Neuronal stem cell (in vitro differentiated cells): ENCODE results near the gene STK10.

Experiments
- DNase-seq: peaks from one replicate; pipeline ENCODE4 v3.0.0-alpha.2; 2013; ENCODE audit warnings: low spot score
- H2AFZ ChIP-seq: one replicate; pipeline ENCODE4 v1.6.1; 2013; ENCODE audit warnings: mild to moderate bottlenecking, low read length, inconsistent platforms
- H2AK5ac ChIP-seq: 2 replicates; pipeline ENCODE4 v1.6.1; 2013; ENCODE audit warnings: low read depth, mild to moderate bottlenecking, inconsistent platforms, low read length, moderate library complexity, mixed read lengths
- H2BK120ac ChIP-seq: 2 replicates; pipeline ENCODE4 v1.6.1; 2013; ENCODE audit warnings: low read depth, mild to moderate bottlenecking, inconsistent platforms, low read length, moderate library complexity, mixed read lengths
- H2BK12ac ChIP-seq: one replicate; pipeline ENCODE4 v1.6.1; 2013; ENCODE audit warnings: low read length, inconsistent platforms
- H2BK15ac ChIP-seq: 2 replicates; pipeline ENCODE4 v1.6.1; 2013; ENCODE audit warnings: mild to moderate bottlenecking, low read length, inconsistent platforms, mixed read lengths
- H2BK5ac ChIP-seq: one replicate; pipeline ENCODE4 v1.6.1; 2013; ENCODE audit warnings: inconsistent platforms, mild to moderate bottlenecking, low read length, moderate library complexity
- H3K14ac ChIP-seq: one replicate; pipeline ENCODE4 v1.6.1; 2013; ENCODE audit warnings: low read length, inconsistent platforms
- H3K18ac ChIP-seq: 2 replicates; pipeline ENCODE4 v1.6.1; 2013; ENCODE audit warnings: low read length, inconsistent platforms
- H3K23ac ChIP-seq: 2 replicates; pipeline ENCODE4 v1.6.1; 2013; ENCODE audit warnings: low read depth, mild to moderate bottlenecking, mixed read lengths, low read length, inconsistent platforms; ENCODE audit not compliant: poor library complexity
- H3K27ac ChIP-seq: replicated peaks from 3 replicates; pipeline ENCODE4 v1.5.1; 2013; ENCODE audit warnings: low read length, inconsistent platforms
- H3K27me3 ChIP-seq, 3 experiments: 2 replicates each; pipeline ENCODE4 v1.6.1; 2013; ENCODE audit warnings: low read length in 3 of 3, mild to moderate bottlenecking in 2 of 3, inconsistent platforms in 1 of 3, low read depth in 1 of 3, mixed read lengths in 1 of 3, moderate library complexity in 1 of 3; ENCODE audit not compliant: control insufficient read depth in 3 of 3, insufficient read depth in 3 of 3
- H3K36me3 ChIP-seq, 2 donors: replicated peaks in 1 of 2; 2 replicates each; pipeline ENCODE4 v1.6.1; 2013; ENCODE audit warnings: low read length in 2 of 2; ENCODE audit not compliant: control insufficient read depth in 2 of 2, insufficient read depth in 2 of 2
- H3K4ac ChIP-seq: 2 replicates; pipeline ENCODE4 v1.6.1; 2013; ENCODE audit warnings: inconsistent platforms, mild to moderate bottlenecking, low read length, moderate library complexity
- H3K4me1 ChIP-seq, 2 donors: 1 replicate in 1 of 2; 2 replicates in 1 of 2; pipeline ENCODE4 v1.6.1; 2013; ENCODE audit warnings: low read length in 2 of 2, low read depth in 1 of 2; ENCODE audit not compliant: control insufficient read depth in 2 of 2, insufficient read depth in 1 of 2
- H3K4me2 ChIP-seq: one replicate; pipeline ENCODE4 v1.6.1; 2013; ENCODE audit warnings: mild to moderate bottlenecking, low read length, inconsistent platforms; ENCODE audit not compliant: insufficient read depth, poor library complexity, severe bottlenecking
- H3K4me3 ChIP-seq, 2 donors: 2 replicates each; pipeline ENCODE4 v1.5.1; 2013; ENCODE audit warnings: low read length in 2 of 2, mild to moderate bottlenecking in 2 of 2, inconsistent platforms in 1 of 2, moderate library complexity in 1 of 2
- H3K79me1 ChIP-seq: one replicate; pipeline ENCODE4 v1.6.1; 2013; ENCODE audit warnings: low read depth, mild to moderate bottlenecking, inconsistent platforms, low read length, moderate library complexity
- H3K9ac ChIP-seq: one replicate; pipeline ENCODE4 v1.6.1; 2013; ENCODE audit warnings: mild to moderate bottlenecking, low read depth, low read length, inconsistent platforms; ENCODE audit not compliant: poor library complexity
- H3K9me3 ChIP-seq, 2 donors: replicated peaks in 1 of 2; 2 replicates each; pipeline versions ENCODE3 to v1.6.1; 2013; ENCODE audit warnings: low read length in 2 of 2, mild to moderate bottlenecking in 2 of 2, inconsistent platforms in 1 of 2, low read depth in 1 of 2, mixed read lengths in 1 of 2, moderate library complexity in 1 of 2; ENCODE audit not compliant: control insufficient read depth in 2 of 2, insufficient read depth in 1 of 2
- H4K8ac ChIP-seq: one replicate; pipeline ENCODE4 v1.6.1; 2013; ENCODE audit warnings: low read depth, mild to moderate bottlenecking, inconsistent platforms, low read length, moderate library complexity
- H4K91ac ChIP-seq: one replicate; pipeline ENCODE4 v1.6.1; 2013; ENCODE audit warnings: low read length, low read depth, mild to moderate bottlenecking, inconsistent platforms; ENCODE audit not compliant: poor library complexity
- WGBS, 2 donors: extraction: QIAGEN DNeasy Blood & Tissue Kit; methylation state at CpG; one replicate each; pipeline ENCODE4 v1.1.7; 2013; ENCODE audit warnings: missing lambda C conversion rate in 2 of 2, mixed read lengths in 1 of 2; ENCODE audit not compliant: insufficient read length in 2 of 2, insufficient replicate concordance in 1 of 2; ENCODE audit errors: extremely low coverage in 2 of 2; 5-methylcytosine and 5-hydroxymethylcytosine counted together

The STK10 gene

GRCh38 chr5:172119921-172120688 is 67.9 kb downstream of the STK10 start:
- H3K4me2 ChIP-seq, result no peak overlapping the region
- no peaks in the 10 kb centered on the region for H3K9me3 ChIP-seq
- H2BK15ac ChIP-seq, result no peak overlapping the region
- H2BK5ac ChIP-seq, result peak overlapping the region; percentile 1
- no peak overlapping the region for H3K23ac ChIP-seq
- H2AK5ac ChIP-seq, result no peak overlapping the region
- no peak overlapping the region for H3K9ac ChIP-seq
- H4K8ac ChIP-seq, result no peak overlapping the region
- H4K91ac ChIP-seq, result no peak overlapping the region
- peaks cover 0 to 7% of the 10 kb centered on the region in 2 donors for H3K36me3 ChIP-seq
- peak overlapping the region; percentile 16 for H3K27ac ChIP-seq
- H3K4me3 ChIP-seq, result no peak overlapping the region
- no peak overlapping the region for H2AFZ ChIP-seq
- no peaks in the 10 kb centered on the region for H3K79me1 ChIP-seq
- H3K27me3 ChIP-seq, result no peaks in the 10 kb centered on the region
- H2BK12ac ChIP-seq, result no peak overlapping the region
- peak overlapping the region; percentile 61 for H3K18ac ChIP-seq
- no peak overlapping the region for H3K4ac ChIP-seq
- no CpG with 5 or more reads among the region's 12 CpGs for WGBS, 2 donors
- no peak overlapping the region for H3K14ac ChIP-seq
- no peak for DNase-seq
- H2BK120ac ChIP-seq, result no peak overlapping the region
- peaks cover 0 to 9% of the 10 kb centered on the region in 2 donors for H3K4me1 ChIP-seq

DNA sequence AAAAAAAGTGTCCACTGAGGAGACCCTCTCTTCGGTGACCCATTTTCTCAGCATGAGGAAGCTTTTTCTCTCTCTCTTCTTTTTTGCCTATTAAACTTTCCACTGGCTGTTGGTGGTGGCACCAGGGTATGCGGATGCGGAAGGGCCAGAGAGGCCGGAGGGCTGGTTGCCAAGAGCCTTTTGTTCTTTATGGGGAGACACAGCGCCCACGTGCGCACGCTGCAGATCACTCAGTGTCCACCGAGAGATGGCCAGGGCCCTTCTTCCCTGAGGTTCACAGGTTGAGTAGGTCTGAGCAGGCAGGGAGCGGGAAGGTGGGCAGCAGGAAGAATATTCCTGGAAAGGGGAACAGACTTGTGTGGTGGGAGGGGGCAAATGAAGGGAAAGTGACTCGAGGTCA is 69.1 kb downstream of the STK10 start:
- no peaks in the 10 kb centered on the region for H3K9me3 ChIP-seq
- no peak overlapping the region for H2AK5ac ChIP-seq
- no peak overlapping the region for H3K14ac ChIP-seq
- H2BK15ac ChIP-seq, result no peak overlapping the region
- no peak overlapping the region for H3K4me2 ChIP-seq
- H3K9ac ChIP-seq, result no peak overlapping the region
- H4K91ac ChIP-seq, result no peak overlapping the region
- H3K27me3 ChIP-seq, result no peaks in the 10 kb centered on the region
- no peak overlapping the region for H3K4me3 ChIP-seq
- no peak overlapping the region for H2BK12ac ChIP-seq
- H2BK5ac ChIP-seq, result no peak overlapping the region
- no peak overlapping the region for H2BK120ac ChIP-seq
- H3K4me1 ChIP-seq, result peaks cover 0 to 9% of the 10 kb centered on the region in 2 donors
- H3K18ac ChIP-seq, result peak overlapping the region; percentile 50
- H3K23ac ChIP-seq, result no peak overlapping the region
- DNase-seq, result no peak
- WGBS, 2 donors, result no CpG with 5 or more reads among the region's 11 CpGs
- peaks cover 0 to 7% of the 10 kb centered on the region in 2 donors for H3K36me3 ChIP-seq
- no peak overlapping the region for H3K4ac ChIP-seq
- H3K79me1 ChIP-seq, result no peaks in the 10 kb centered on the region
- no peak overlapping the region for H2AFZ ChIP-seq
- no peak overlapping the region for H3K27ac ChIP-seq
- H4K8ac ChIP-seq, result no peak overlapping the region

DNA sequence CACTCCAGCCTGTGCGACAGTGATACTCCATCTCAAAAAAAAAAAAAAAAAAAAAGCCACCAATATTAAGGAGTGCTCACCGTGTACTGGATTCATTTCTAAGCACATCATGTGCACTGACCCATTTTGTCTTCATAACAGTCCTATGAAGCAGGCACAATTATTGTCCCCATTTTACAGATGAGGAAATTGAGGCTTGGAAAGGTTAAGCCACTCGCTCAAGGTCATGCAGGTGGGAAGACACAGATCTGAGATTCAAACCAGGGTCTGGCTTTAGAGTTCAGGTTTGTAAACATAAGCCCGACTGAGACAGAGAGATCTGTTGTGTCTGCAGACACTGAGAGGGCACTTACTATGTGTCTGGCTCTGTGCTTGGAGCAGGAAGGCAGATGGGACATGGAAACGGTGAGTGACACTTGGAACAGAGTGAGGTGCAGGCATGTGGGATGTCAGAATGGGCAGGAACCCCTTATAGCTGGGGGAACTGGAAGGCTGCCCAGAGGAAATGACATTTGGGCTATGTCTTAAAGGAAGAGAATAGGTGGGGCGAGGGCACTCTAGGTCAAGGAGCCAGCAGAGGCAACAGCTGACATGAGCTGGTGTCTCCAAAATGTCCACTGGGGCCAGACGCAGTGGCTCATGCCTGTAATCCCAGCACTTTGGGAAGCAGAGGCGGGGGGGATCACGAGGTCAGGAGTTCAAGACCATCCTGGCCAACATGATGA is 69.9 kb downstream of the STK10 start:
- Histone ChIP-seq H3K4me2 (no peak overlapping the region), H2AK5ac (no peak overlapping the region), H2BK5ac (no peak overlapping the region), H3K36me3 (peaks cover 0 to 7% of the 10 kb centered on the region in 2 donors), H3K14ac (no peak overlapping the region), H3K18ac (no peak overlapping the region), H2BK120ac (no peak overlapping the region), H2AFZ (no peak overlapping the region), H2BK15ac (no peak overlapping the region), H3K27me3 (no peaks in the 10 kb centered on the region), H3K4me3 (no peak overlapping the region), H2BK12ac (no peak overlapping the region), H3K9ac (no peak overlapping the region), H3K23ac (no peak overlapping the region), H3K4ac (no peak overlapping the region), H3K4me1 (peaks cover 0 to 9% of the 10 kb centered on the region in 2 donors), H4K91ac (no peak overlapping the region), H3K79me1 (no peaks in the 10 kb centered on the region), H3K9me3 (no peaks in the 10 kb centered on the region), H4K8ac (no peak overlapping the region), H3K27ac (no peak overlapping the region)
- whole genome bisulfite sequencing, 2 donors, result no CpG with 5 or more reads among the region's 9 CpGs
- no peak for DNase-seq

- WGBS, 2 donors, result no CpG with 5 or more reads among the region's 4 CpGs
- Histone ChIP-seq H4K8ac (no peak overlapping the region), H3K23ac (no peak overlapping the region), H3K4me1 (peaks cover 2 to 9% of the 10 kb centered on the region in 2 donors), H3K27me3 (no peaks in the 10 kb centered on the region), H2BK5ac (no peak overlapping the region), H3K27ac (no peak overlapping the region), H2BK12ac (no peak overlapping the region), H3K14ac (no peak overlapping the region), H4K91ac (no peak overlapping the region), H3K18ac (no peak overlapping the region), H3K4me3 (no peak overlapping the region), H3K9ac (no peak overlapping the region), H3K9me3 (no peaks in the 10 kb centered on the region), H2BK120ac (no peak overlapping the region), H2AFZ (no peak overlapping the region), H3K4me2 (no peak overlapping the region), H2AK5ac (no peak overlapping the region), H3K79me1 (no peaks in the 10 kb centered on the region), H3K36me3 (peaks cover 0 to 7% of the 10 kb centered on the region in 2 donors), H3K4ac (no peak overlapping the region), H2BK15ac (no peak overlapping the region)
- no peak for DNase-seq
Observed at GRCh38 chr5:172115541-172115982, 72.5 kb downstream of the STK10 start.
